ENCODE measurements around the gene PRSS53.

Gene PRSS53

DNA sequence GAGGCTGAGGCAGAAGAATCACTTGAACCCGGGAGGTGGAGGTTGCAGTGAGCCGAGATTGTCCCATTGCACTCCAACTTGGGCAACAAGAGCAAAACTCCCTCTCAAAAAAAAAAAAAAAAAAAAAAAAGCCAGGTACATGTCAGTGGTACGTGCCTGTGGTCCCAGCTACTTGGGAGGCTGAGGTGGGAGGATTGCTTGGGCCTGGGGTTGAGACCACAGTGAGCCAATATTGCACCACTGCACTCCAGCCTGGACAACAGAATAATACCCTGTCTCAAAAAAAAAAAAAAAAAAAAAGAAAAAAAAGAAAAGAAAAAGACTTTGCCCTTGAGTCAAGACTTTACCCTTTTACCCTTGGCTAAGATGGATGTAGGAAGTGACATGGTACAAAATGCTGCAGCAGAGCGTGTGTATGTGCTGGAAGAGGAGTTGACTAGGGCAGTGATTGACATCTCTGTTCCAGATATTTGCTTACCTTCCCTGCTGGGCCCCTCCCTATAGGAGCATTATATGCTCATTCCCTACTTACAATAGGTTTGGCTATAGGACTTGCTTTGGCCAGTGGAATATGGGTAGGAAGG, 44.8 kb downstream of the PRSS53 start:
- no peak overlapping the region for H3K4me3 ChIP-seq (ENCODE audit: control insufficient read depth, low read depth, low read length)
- no peak for DNase-seq (ENCODE audit: low read depth)
- TF ChIP-seq, protein P1, sequence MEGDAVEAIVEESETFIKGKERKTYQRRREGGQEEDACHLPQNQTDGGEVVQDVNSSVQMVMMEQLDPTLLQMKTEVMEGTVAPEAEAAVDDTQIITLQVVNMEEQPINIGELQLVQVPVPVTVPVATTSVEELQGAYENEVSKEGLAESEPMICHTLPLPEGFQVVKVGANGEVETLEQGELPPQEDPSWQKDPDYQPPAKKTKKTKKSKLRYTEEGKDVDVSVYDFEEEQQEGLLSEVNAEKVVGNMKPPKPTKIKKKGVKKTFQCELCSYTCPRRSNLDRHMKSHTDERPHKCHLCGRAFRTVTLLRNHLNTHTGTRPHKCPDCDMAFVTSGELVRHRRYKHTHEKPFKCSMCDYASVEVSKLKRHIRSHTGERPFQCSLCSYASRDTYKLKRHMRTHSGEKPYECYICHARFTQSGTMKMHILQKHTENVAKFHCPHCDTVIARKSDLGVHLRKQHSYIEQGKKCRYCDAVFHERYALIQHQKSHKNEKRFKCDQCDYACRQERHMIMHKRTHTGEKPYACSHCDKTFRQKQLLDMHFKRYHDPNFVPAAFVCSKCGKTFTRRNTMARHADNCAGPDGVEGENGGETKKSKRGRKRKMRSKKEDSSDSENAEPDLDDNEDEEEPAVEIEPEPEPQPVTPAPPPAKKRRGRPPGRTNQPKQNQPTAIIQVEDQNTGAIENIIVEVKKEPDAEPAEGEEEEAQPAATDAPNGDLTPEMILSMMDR (IDR thresholded peaks at IDR 0.05; ENCODE audit: control insufficient read depth, insufficient read depth, low read depth, low read length, missing control alignments): no peak

DNA sequence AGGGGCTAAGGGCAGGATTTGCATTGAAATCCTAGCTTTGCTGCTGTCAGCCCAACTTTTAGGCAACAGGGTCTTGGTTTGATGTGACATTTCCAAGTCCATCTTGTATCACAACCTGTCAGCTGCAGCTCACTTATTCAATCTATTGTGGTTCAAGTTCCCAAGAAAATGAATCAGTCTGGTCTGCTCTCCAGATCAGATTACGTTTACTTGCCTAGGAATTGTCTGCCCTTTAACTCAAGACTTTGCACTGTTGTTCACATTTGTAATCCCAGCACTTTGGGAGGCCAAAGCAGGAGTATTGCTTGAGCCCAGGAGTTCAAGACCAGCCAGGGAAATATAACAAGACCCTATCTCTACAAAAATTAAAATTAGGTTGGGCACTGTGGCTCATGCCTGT, 45.4 kb downstream of the PRSS53 start:
- no peak overlapping the region for H3K4me3 ChIP-seq (ENCODE audit: control insufficient read depth, low read depth, low read length)
- TF ChIP-seq, protein P1 (IDR thresholded peaks at IDR 0.05; ENCODE audit: control insufficient read depth, insufficient read depth, low read depth, low read length, missing control alignments): no peak
- no peak for DNase-seq (ENCODE audit: low read depth)

DNA sequence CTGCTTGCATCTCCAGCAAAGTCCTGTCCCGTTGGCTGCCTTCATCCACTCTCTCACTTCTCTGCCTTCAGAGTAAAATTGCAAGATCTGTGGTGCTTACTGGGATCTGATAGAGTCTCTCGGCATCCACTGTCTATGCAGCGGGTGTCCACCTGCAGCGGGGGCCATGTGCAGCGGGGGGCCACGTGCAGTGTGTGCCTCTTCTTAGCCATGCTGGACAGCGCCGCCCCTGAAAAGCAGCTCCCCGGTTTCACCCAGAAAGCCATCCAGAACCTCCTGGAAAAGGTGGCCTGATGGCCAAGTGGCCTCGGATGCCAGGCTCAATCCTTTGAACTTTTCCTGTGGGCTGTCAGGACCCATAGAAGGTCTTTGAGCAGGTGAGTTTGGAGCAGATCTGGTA, 45.9 kb downstream of the PRSS53 start:
- TF ChIP-seq, protein P1 (IDR thresholded peaks at IDR 0.05; ENCODE audit: control insufficient read depth, insufficient read depth, low read depth, low read length, missing control alignments): no peak
- no peak for DNase-seq (ENCODE audit: low read depth)
- no peak overlapping the region for H3K4me3 ChIP-seq (ENCODE audit: control insufficient read depth, low read depth, low read length)

DNA sequence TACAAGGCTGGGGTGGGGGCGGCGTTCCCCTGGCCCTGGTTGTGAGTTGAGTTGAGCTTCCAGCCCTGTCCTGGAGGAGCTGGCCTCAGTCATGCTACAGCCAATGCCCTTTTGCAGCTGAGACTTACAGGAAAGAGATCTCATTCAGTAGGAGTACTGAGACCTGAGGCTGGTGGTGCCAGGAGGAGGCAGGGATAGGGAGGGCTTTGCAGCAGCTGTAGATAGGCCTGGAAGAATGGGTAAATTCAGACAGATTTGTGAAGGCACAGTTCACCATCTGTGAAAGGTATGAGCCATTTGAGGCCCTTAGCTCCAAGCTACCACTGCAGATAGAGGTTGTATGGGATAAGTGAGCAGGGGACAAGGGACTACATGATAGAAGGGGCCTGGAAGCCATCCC, 49.8 kb downstream of the PRSS53 start:
- DNase-seq (ENCODE audit: low read depth): no peak
- H3K4me3 ChIP-seq (ENCODE audit: control insufficient read depth, low read depth, low read length): no peak overlapping the region
- TF ChIP-seq, protein P1 (IDR thresholded peaks at IDR 0.05; ENCODE audit: control insufficient read depth, insufficient read depth, low read depth, low read length, missing control alignments): no peak

DNA sequence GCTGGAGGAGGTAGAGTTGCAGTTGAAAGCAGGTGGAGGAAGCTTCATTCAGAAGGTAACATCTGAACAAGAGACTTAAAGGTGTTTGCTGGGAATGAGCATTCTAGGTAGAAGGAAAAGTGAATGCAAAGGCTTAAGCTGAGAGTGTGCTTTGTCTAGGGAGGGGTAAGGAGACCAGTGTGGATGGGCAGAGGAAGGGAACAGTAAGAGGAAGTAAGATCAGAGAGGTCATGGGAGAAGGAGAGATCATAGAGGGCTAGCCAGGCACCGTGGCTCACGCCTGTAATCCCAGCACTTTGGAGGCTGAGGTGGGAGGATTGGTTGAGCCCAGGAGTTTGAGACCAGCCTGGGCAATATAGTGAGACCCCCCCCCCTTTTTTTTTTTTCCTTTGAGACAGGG, 52.1 kb downstream of the PRSS53 start:
- DNase-seq (ENCODE audit: low read depth): no peak
- no peak overlapping the region for H3K4me3 ChIP-seq (ENCODE audit: control insufficient read depth, low read depth, low read length)
- TF ChIP-seq, protein P1 (IDR thresholded peaks at IDR 0.05; ENCODE audit: control insufficient read depth, insufficient read depth, low read depth, low read length, missing control alignments): no peak

DNA sequence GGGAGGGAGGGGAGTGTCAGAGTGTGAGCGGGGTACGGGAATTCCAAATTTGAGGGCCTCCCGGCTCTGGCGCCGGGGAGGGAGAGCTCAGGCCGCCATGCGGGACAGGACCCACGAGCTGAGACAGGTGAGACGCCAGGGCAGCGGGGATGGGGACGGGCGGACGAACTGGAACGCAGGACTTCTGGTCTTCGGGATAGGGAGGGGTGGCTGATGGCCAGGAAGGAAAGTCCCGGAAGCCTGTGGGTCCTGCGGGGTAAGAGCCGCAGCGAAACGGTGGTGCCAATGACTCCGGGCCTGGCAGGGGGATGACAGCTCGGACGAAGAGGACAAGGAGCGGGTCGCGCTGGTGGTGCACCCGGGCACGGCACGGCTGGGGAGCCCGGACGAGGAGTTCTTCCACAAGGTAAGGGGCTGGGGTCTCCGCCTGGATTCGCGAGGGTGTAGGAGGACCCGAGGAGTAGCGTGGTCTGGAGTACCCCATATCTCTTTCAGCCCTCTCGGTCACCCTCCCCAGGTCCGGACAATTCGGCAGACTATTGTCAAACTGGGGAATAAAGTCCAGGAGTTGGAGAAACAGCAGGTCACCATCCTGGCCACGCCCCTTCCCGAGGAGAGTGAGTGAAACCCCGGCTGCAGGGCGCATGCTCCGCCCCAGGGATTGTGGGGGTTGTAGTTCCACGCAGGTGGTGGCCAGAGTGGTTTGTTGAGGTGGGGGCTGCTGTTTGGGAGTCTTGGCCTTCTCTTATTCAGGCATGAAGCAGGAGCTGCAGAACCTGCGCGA, 54.8 kb downstream of the PRSS53 start:
- TF ChIP-seq, protein P1 (IDR thresholded peaks at IDR 0.05; ENCODE audit: control insufficient read depth, insufficient read depth, low read depth, low read length, missing control alignments): no peak
- H3K4me3 ChIP-seq (ENCODE audit: control insufficient read depth, low read depth, low read length): peak overlapping the region; percentile 56
- DNase-seq (ENCODE audit: low read depth): no peak

Measured in AG09309 (cell line).